H1 (cell line): ENCODE data around the gene CSF2RB. TPM values are rescaled to one million over a fixed set of nuclear protein-coding genes. Genes with fewer than 3 reads are reported as not detected.

ENCODE experiments used
- CTCF ChIA-PET: fragments of 300-600 bp; sonication (Branson Sonifier 250); formaldehyde crosslinking; loops from one replicate; lab custom pipeline; 2021; ENCODE audit not compliant: partially characterized antibody; lab: Charles Lee
- POLR2A ChIA-PET: fragments of 300-600 bp; sonication (Branson Sonifier 250); formaldehyde crosslinking; loops from one replicate; lab custom pipeline; 2021; ENCODE audit warnings: inconsistent platforms; ENCODE audit not compliant: partially characterized antibody; lab: Charles Lee
- DNase-seq, 2 experiments: peaks; one replicate each; pipeline versions ENCODE4 v3.0.0 to v3.0.0-alpha.2; 2010 to 2022; ENCODE audit warnings: low spot score in 2 of 2, low read depth in 1 of 2, mixed read lengths in 1 of 2
- FAIRE-seq: peaks from 2 replicates; lab custom pipeline; 2011; peaks lifted over from hg19 to GRCh38; lab: Jason Lieb, UNC
- H2AFZ ChIP-seq: 2 replicates; pipeline ENCODE4 v1.8.1; 2012; ENCODE audit warnings: low read length, inconsistent platforms
- H2AK5ac ChIP-seq: 2 replicates; pipeline ENCODE4 v1.6.1; 2013; ENCODE audit warnings: low read depth, low read length
- H2BK120ac ChIP-seq: replicated peaks from 2 replicates; pipeline ENCODE3; 2013; ENCODE audit warnings: low read depth, low read length, inconsistent platforms
- H2BK12ac ChIP-seq: 2 replicates; pipeline ENCODE4 v1.6.1; 2013; ENCODE audit warnings: low read depth, low read length
- H2BK15ac ChIP-seq: 2 replicates; pipeline ENCODE4 v1.6.1; 2013; ENCODE audit warnings: low read length
- H2BK20ac ChIP-seq: 2 replicates; pipeline ENCODE4 v1.6.1; 2013; ENCODE audit warnings: low read length
- H2BK5ac ChIP-seq: 2 replicates; pipeline ENCODE4 v1.6.1; 2013; ENCODE audit warnings: low read depth, low read length
- H3K14ac ChIP-seq: 2 replicates; pipeline ENCODE4 v1.6.1; 2013; ENCODE audit warnings: inconsistent platforms; ENCODE audit not compliant: insufficient read length
- H3K18ac ChIP-seq: 2 replicates; pipeline ENCODE4 v1.6.1; 2013; ENCODE audit warnings: low read length; ENCODE audit errors: extremely low read depth
- H3K23ac ChIP-seq: 2 replicates; pipeline ENCODE4 v1.6.1; 2013; ENCODE audit warnings: inconsistent platforms; ENCODE audit not compliant: insufficient read length
- H3K23me2 ChIP-seq: 2 replicates; pipeline ENCODE4 v1.6.1; 2013; ENCODE audit warnings: low read depth, low read length
- H3K27ac ChIP-seq: 2 replicates; pipeline ENCODE4 v1.6.1; 2011; ENCODE audit warnings: low read depth, low read length, inconsistent platforms
- H3K27me3 ChIP-seq, 4 experiments: replicated peaks in 1 of 4; 1 replicate in 1 of 4; 2 replicates in 3 of 4; pipeline versions ENCODE4 v1.6.1 to v1.8.1; 2011 to 2013; ENCODE audit warnings: low read length in 3 of 4, mild to moderate bottlenecking in 3 of 4, inconsistent platforms in 2 of 4, mixed read lengths in 2 of 4, moderate library complexity in 1 of 4; ENCODE audit not compliant: control insufficient read depth in 3 of 4, insufficient read depth in 3 of 4; ENCODE audit errors: extremely low read depth in 1 of 4
- H3K36me3 ChIP-seq, 4 experiments: 2 replicates each; pipeline versions ENCODE4 v1.6.1 to v1.8.1; 2011 to 2013; ENCODE audit warnings: mild to moderate bottlenecking in 4 of 4, low read length in 3 of 4, moderate library complexity in 2 of 4, control low read depth in 1 of 4, inconsistent platforms in 1 of 4; ENCODE audit not compliant: insufficient read depth in 4 of 4, control insufficient read depth in 2 of 4
- H3K4ac ChIP-seq: replicated peaks from 2 replicates; pipeline ENCODE3; 2013; ENCODE audit warnings: low read length, low read depth, mixed read lengths, inconsistent platforms; ENCODE audit not compliant: insufficient read length
- H3K4me1 ChIP-seq, 4 experiments: replicated peaks in 1 of 4; 1 replicate in 1 of 4; 2 replicates in 3 of 4; pipeline versions ENCODE4 v1.6.1 to v1.8.1; 2011 to 2013; ENCODE audit warnings: low read length in 3 of 4, inconsistent platforms in 2 of 4, mixed read lengths in 1 of 4; ENCODE audit not compliant: insufficient read depth in 4 of 4, control insufficient read depth in 3 of 4
- H3K4me2 ChIP-seq, 2 experiments: 2 replicates each; pipeline versions ENCODE4 v1.6.1 to v1.8.1; 2011 to 2013; ENCODE audit warnings: low read depth in 2 of 2, low read length in 2 of 2, control low read depth in 1 of 2, inconsistent platforms in 1 of 2, mild to moderate bottlenecking in 1 of 2; ENCODE audit not compliant: insufficient read depth in 1 of 2
- H3K4me3 ChIP-seq, 4 experiments: fragments of 200-600, 300-600 bp in 1 of 4; sonication (generic), shearing (Covaris generic), sonication (Bioruptor Twin) in 1 of 4; 2 replicates each; pipeline versions ENCODE4 v1.5.1 to v1.8.1; 2011 to 2016; ENCODE audit warnings: low read length in 4 of 4, low read depth in 3 of 4, control low read depth in 2 of 4, inconsistent platforms in 2 of 4, mild to moderate bottlenecking in 2 of 4, mixed read lengths in 1 of 4, moderate library complexity in 1 of 4; ENCODE audit not compliant: insufficient read depth in 2 of 4; ENCODE audit errors: extremely low read depth in 1 of 4
- H3K56ac ChIP-seq: replicated peaks from 2 replicates; pipeline ENCODE3; 2013; ENCODE audit warnings: low read depth, mild to moderate bottlenecking, mixed read lengths, low read length, inconsistent platforms; ENCODE audit not compliant: insufficient read length
- H3K79me1 ChIP-seq: 2 replicates; pipeline ENCODE4 v1.6.1; 2013; ENCODE audit warnings: low read depth, low read length, control low read depth
- H3K79me2 ChIP-seq, 2 experiments: 2 replicates each; pipeline versions ENCODE4 v1.6.1 to v1.8.1; 2012 to 2013; ENCODE audit warnings: low read length in 2 of 2, mild to moderate bottlenecking in 2 of 2, inconsistent platforms in 1 of 2; ENCODE audit not compliant: insufficient read depth in 2 of 2, control insufficient read depth in 1 of 2
- H3K9ac ChIP-seq, 4 experiments: replicated peaks in 1 of 4; 1 replicate in 1 of 4; 2 replicates in 3 of 4; pipeline versions ENCODE4 v1.6.1 to v1.8.1; 2011 to 2013; ENCODE audit warnings: low read depth in 3 of 4, low read length in 3 of 4, control low read depth in 2 of 4, mild to moderate bottlenecking in 2 of 4, moderate library complexity in 2 of 4, inconsistent platforms in 1 of 4; ENCODE audit errors: extremely low read depth in 1 of 4
- H3K9me3 ChIP-seq, 2 experiments: 2 replicates each; pipeline versions ENCODE4 v1.6.1 to v1.8.1; 2012 to 2013; ENCODE audit warnings: mild to moderate bottlenecking in 2 of 2, moderate library complexity in 2 of 2, control low read depth in 1 of 2, inconsistent platforms in 1 of 2, low read depth in 1 of 2, low read length in 1 of 2, mixed read lengths in 1 of 2; ENCODE audit not compliant: insufficient read depth in 2 of 2
- H4K20me1 ChIP-seq, 2 experiments: replicated peaks in 1 of 2; 2 replicates each; pipeline versions ENCODE3 to v1.8.1; 2011 to 2013; ENCODE audit warnings: inconsistent platforms in 2 of 2, low read length in 2 of 2, mild to moderate bottlenecking in 1 of 2; ENCODE audit not compliant: insufficient read depth in 2 of 2, control insufficient read depth in 1 of 2
- H4K5ac ChIP-seq: 2 replicates; pipeline ENCODE4 v1.6.1; 2013; ENCODE audit warnings: low read length, low read depth, mixed read lengths, inconsistent platforms; ENCODE audit not compliant: insufficient read length
- H4K8ac ChIP-seq: 2 replicates; pipeline ENCODE4 v1.8.0; 2013; ENCODE audit warnings: mild to moderate bottlenecking, moderate library complexity, low read length, inconsistent platforms; ENCODE audit not compliant: insufficient read depth; ENCODE audit errors: extremely low read depth
- H4K91ac ChIP-seq: replicated peaks from 2 replicates; pipeline ENCODE3; 2013; ENCODE audit warnings: low read length, mixed read lengths, inconsistent platforms; ENCODE audit not compliant: insufficient read length
- POLR2A ChIP-seq, 2 experiments: IDR thresholded peaks; 1 replicate in 1 of 2; 2 replicates in 1 of 2; pipeline ENCODE4 v1.6.1; 2011; ENCODE audit warnings: low read depth in 2 of 2, low read length in 2 of 2, mild to moderate bottlenecking in 2 of 2; ENCODE audit errors: control extremely low read depth in 1 of 2
- RAD21 ChIP-seq, 2 experiments: IDR thresholded peaks in 1 of 2; conservative IDR thresholded peaks in 1 of 2; 2 replicates each; pipeline ENCODE4 v1.6.1; 2011; ENCODE audit warnings: low read depth in 2 of 2, low read length in 2 of 2, improper control_type of control experiment in 1 of 2, inconsistent platforms in 1 of 2, mild to moderate bottlenecking in 1 of 2, moderate library complexity in 1 of 2
- SIX5 ChIP-seq: IDR thresholded peaks from 2 replicates; pipeline ENCODE4 v1.6.1; 2011; ENCODE audit warnings: mild to moderate bottlenecking, low read depth, low read length
- WGBS, 2 experiments: shearing (Covaris generic) in 1 of 2; methylation state at CpG; one replicate each; pipeline versions ENCODE4 v1.1.6 to v1.1.7; 2013 to 2015; ENCODE audit warnings: low lambda C conversion rate in 2 of 2, mixed read lengths in 2 of 2, inconsistent platforms in 1 of 2, low coverage in 1 of 2, missing lambda C conversion rate in 1 of 2; ENCODE audit not compliant: insufficient replicate concordance in 2 of 2, insufficient coverage in 1 of 2, insufficient read length in 1 of 2; ENCODE audit errors: extremely low coverage in 1 of 2, missing lambda C conversion rate in 1 of 2; 5-methylcytosine and 5-hydroxymethylcytosine counted together
- polyA plus RNA-seq, 7 experiments: library from polyadenylated mRNA; depleted of rRNA in 3 of 7; stranded (reverse) in 5 of 7; unstranded in 2 of 7; fragments of >200 nt in 5 of 7; fragments of 200-250 nt in 2 of 7; gene quantifications; 1 replicate in 5 of 7; 2 replicates in 1 of 7; 4 replicates in 1 of 7; pipeline versions ENCODE4 v1.2.1 to v1.2.3, GENCODE V29; 2011 to 2013; ENCODE audit warnings: missing spikeins in 2 of 7, mixed read lengths in 2 of 7
- total RNA-seq: library from RNA; stranded (reverse); fragmentation: NEBNext Ultra II Directional; extraction: Animal tissue kit (Norgen Biotek cat#: 25700); gene quantifications from 2 replicates; pipeline ENCODE4 v1.2.1, GENCODE V29; 2021
- TF ChIP-seq, protein P1 (sequence below), 3 experiments: IDR thresholded peaks; 1 replicate in 2 of 3; 2 replicates in 1 of 3; pipeline versions ENCODE4 v1.5.1 to v1.6.1; 2011; ENCODE audit warnings: low read length in 3 of 3, mild to moderate bottlenecking in 3 of 3, inconsistent platforms in 2 of 3, low read depth in 1 of 3, moderate library complexity in 1 of 3; ENCODE audit not compliant: insufficient read depth in 1 of 3; ENCODE audit errors: control extremely low read depth in 1 of 3
- TF ChIP-seq, protein P2 (sequence below): IDR thresholded peaks from 2 replicates; pipeline ENCODE4 v1.6.1; 2011; ENCODE audit warnings: low read depth, mild to moderate bottlenecking, low read length; ENCODE audit not compliant: insufficient read depth
- TF ChIP-seq, protein P3 (sequence below): IDR thresholded peaks from 2 replicates; pipeline ENCODE4 v1.6.1; 2011; ENCODE audit warnings: low read length, improper control_type of control experiment

The CSF2RB gene
- total and polyA plus RNA-seq, 2 of the 8 experiments (the other 6 are each of a cell fraction or from before 2014, with no cell fraction given): not detected

DNA sequence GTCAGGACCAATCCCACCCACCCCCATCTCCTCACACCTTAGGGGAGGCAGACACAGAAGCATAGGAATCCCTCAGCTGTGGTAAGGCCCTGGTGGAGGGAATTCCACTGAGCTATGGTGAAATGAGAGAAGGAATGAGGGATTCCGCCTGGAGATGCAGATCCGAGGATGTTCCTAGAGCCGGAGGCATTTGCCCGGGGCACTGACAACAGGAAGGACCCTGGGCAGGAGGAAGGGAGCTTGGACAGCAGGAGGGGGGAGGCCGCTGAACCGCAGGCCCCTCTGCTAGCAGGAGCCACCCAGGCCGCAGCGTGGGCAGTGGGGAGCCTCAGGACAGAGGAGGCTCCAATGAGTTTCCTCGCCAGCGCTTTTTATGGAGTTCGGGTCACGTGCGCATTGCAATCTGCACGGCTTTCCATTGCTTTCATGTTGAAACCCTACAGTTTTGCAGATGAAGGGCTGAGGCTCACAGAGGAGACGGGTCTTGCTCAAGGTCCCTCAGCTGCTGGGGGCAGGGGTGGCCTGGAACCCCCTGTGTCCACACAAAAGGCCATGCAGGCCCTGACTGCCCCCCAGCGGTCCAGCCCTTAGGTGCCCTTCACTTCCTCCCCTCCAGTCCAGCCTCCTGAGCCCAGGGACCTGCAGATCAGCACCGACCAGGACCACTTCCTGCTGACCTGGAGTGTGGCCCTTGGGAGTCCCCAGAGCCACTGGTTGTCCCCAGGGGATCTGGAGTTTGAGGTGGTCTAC lies 15.5 kb downstream of the CSF2RB start:
- FAIRE-seq: no peak
- no peaks in the 10 kb centered on the region for H3K4me1 ChIP-seq
- TF ChIP-seq POLR2A (IDR thresholded peaks at IDR 0.05; ENCODE audit: control extremely low read depth in 1 of 2, low read depth in 2 of 2, low read length in 2 of 2) (no peak), RAD21 (IDR thresholded peaks at IDR 0.05 in 1 of 2, conservative IDR thresholded peaks at IDR 0.05 in 1 of 2; ENCODE audit: low read depth in 2 of 2, low read length in 2 of 2) (peak; percentile 22 to 46; a peak in 3 of 4 replicates), SIX5 (no peak)
- TF ChIP-seq, protein P1, sequence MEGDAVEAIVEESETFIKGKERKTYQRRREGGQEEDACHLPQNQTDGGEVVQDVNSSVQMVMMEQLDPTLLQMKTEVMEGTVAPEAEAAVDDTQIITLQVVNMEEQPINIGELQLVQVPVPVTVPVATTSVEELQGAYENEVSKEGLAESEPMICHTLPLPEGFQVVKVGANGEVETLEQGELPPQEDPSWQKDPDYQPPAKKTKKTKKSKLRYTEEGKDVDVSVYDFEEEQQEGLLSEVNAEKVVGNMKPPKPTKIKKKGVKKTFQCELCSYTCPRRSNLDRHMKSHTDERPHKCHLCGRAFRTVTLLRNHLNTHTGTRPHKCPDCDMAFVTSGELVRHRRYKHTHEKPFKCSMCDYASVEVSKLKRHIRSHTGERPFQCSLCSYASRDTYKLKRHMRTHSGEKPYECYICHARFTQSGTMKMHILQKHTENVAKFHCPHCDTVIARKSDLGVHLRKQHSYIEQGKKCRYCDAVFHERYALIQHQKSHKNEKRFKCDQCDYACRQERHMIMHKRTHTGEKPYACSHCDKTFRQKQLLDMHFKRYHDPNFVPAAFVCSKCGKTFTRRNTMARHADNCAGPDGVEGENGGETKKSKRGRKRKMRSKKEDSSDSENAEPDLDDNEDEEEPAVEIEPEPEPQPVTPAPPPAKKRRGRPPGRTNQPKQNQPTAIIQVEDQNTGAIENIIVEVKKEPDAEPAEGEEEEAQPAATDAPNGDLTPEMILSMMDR (IDR thresholded peaks at IDR 0.05; ENCODE audit: control extremely low read depth in 1 of 3, insufficient read depth in 1 of 3, low read depth in 1 of 3, low read length in 3 of 3): peak; percentile 11 to 29 (median 12); a peak in 3 of 4 replicates
- TF ChIP-seq, protein P2, sequence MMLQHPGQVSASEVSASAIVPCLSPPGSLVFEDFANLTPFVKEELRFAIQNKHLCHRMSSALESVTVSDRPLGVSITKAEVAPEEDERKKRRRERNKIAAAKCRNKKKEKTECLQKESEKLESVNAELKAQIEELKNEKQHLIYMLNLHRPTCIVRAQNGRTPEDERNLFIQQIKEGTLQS: no peak
- TF ChIP-seq, protein P3, sequence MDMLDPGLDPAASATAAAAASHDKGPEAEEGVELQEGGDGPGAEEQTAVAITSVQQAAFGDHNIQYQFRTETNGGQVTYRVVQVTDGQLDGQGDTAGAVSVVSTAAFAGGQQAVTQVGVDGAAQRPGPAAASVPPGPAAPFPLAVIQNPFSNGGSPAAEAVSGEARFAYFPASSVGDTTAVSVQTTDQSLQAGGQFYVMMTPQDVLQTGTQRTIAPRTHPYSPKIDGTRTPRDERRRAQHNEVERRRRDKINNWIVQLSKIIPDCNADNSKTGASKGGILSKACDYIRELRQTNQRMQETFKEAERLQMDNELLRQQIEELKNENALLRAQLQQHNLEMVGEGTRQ: no peak
- TF ChIP-seq, all 59 proteins: peak for 2
- Histone ChIP-seq H3K23me2 (no peaks in the 10 kb centered on the region), H3K27ac (no peak overlapping the region), H3K79me1 (no peaks in the 10 kb centered on the region), H3K14ac (no peak overlapping the region), H3K4ac (no peak overlapping the region), H3K4me3 (no peak overlapping the region), H2BK120ac (no peak overlapping the region), H4K20me1 (no peaks in the 10 kb centered on the region), H2BK5ac (no peak overlapping the region), H3K36me3 (no peaks in the 10 kb centered on the region), H3K18ac (no peak overlapping the region), H3K56ac (no peak overlapping the region), H2BK15ac (no peak overlapping the region), H4K8ac (0 out of 2 replicates have a peak overlapping the region, but pooled peaks have one; percentile 59), H2AFZ (no peak overlapping the region), H3K4me2 (no peak overlapping the region), H2BK12ac (no peak overlapping the region), H3K9ac (no peak overlapping the region), H3K79me2 (no peaks in the 10 kb centered on the region), H4K5ac (no peak overlapping the region), H3K23ac (no peak overlapping the region), H4K91ac (no peak overlapping the region), H3K27me3 (peaks cover 0 to 2% (median 0%) of the 10 kb centered on the region in 4 experiments; a peak in 1 of 7 replicates), H3K9me3 (no peaks in the 10 kb centered on the region), H2AK5ac (no peak overlapping the region), H2BK20ac (no peak overlapping the region)
- ChIA-PET POLR2A (no interaction called here), CTCF (interaction anchor here (0.6 to 2.0 kb wide), 4 partner anchors 45 to 69 kb away, joined by 3 to 5 read pairs (median 4); no protein-coding TSS in a partner anchor)
- DNase-seq: peak in 1 of 2 experiments; percentile 38
- WGBS, 2 experiments: 95% methylated on average over 16 of the region's 17 CpGs; no CpG with 5 or more reads in 1 of the 2 experiments
